ENCODE results near the gene CPA5. TPM values are rescaled to one million over a fixed set of nuclear protein-coding genes. Genes with fewer than 3 reads are reported as not detected.

CPA5 gene
- total RNA-seq = not detected
- long read RNA-seq = 0 reads

GRCh38 chr7:130344271-130344866 is at the start of gene CPA5:
Gene CPA5, plus strand, starts transcription at chr7:130344816. Its CDS starts 1,670 bp downstream, at chr7:130346486.
- Histone ChIP-seq H3K4me3 (no peak within 1 kb of the TSS), H3K4me1 (no peaks in the 10 kb centered on the region), H3K27ac (no peak within 1 kb of the TSS), H3K36me3 (no peaks in the 10 kb centered on the region), H3K27me3 (no peaks in the 10 kb centered on the region), H3K9me3 (no peaks in the 10 kb centered on the region)
- DNase-seq = no peak
- ATAC-seq = no peak
- TF ChIP-seq CTCF (IDR thresholded peaks at IDR 0.05) = no peak
- intact Hi-C loops (cut with DNase I) = no loop called here

GRCh38 chr7:130296221-130296951 is 48.2 kb upstream of the CPA5 start:
- no peaks in the 10 kb centered on the region for H3K36me3 ChIP-seq
- no peaks in the 10 kb centered on the region for H3K27me3 ChIP-seq
- H3K4me1 ChIP-seq = no peaks in the 10 kb centered on the region
- no peak for ATAC-seq
- H3K4me3 ChIP-seq = no peak overlapping the region
- TF ChIP-seq CTCF (IDR thresholded peaks at IDR 0.05) = no peak
- no peak for DNase-seq
- intact Hi-C loops (cut with DNase I) = no loop called here
- no peak overlapping the region for H3K27ac ChIP-seq
- H3K9me3 ChIP-seq = no peaks in the 10 kb centered on the region

- intact Hi-C loops (cut with DNase I) = no loop called here
- no peaks in the 10 kb centered on the region for H3K9me3 ChIP-seq
- no peak for ATAC-seq
- no peaks in the 10 kb centered on the region for H3K27me3 ChIP-seq
- H3K27ac ChIP-seq = no peak overlapping the region
- no peaks in the 10 kb centered on the region for H3K36me3 ChIP-seq
- no peak for TF ChIP-seq CTCF (IDR thresholded peaks at IDR 0.05)
- no peak for DNase-seq
- H3K4me3 ChIP-seq = no peak overlapping the region
- H3K4me1 ChIP-seq = no peaks in the 10 kb centered on the region
Measured at GRCh38 chr7:130297628-130298543, 46.7 kb upstream of the CPA5 start.

GRCh38 chr7:130298544-130299326 is 45.9 kb upstream of the CPA5 start:
- Histone ChIP-seq H3K36me3 (no peaks in the 10 kb centered on the region), H3K4me1 (no peaks in the 10 kb centered on the region), H3K4me3 (no peak overlapping the region), H3K27ac (no peak overlapping the region), H3K9me3 (no peaks in the 10 kb centered on the region), H3K27me3 (no peaks in the 10 kb centered on the region)
- DNase-seq (no peak), ATAC-seq (no peak)
- no peak for TF ChIP-seq CTCF (IDR thresholded peaks at IDR 0.05)
- intact Hi-C loops (cut with DNase I) = no loop called here

GRCh38 chr7:130299866-130300265 is 44.8 kb upstream of the CPA5 start:
- Histone ChIP-seq H3K27ac (no peak overlapping the region), H3K4me1 (no peaks in the 10 kb centered on the region), H3K4me3 (no peak overlapping the region), H3K36me3 (no peaks in the 10 kb centered on the region), H3K27me3 (no peaks in the 10 kb centered on the region), H3K9me3 (no peaks in the 10 kb centered on the region)
- TF ChIP-seq CTCF (IDR thresholded peaks at IDR 0.05) = no peak
- intact Hi-C loops (cut with DNase I) = no loop called here
- DNase-seq = no peak
- no peak for ATAC-seq
